ENCODE results near the gene NDUFB6. TPM values are rescaled to one million over a fixed set of nuclear protein-coding genes. Genes with fewer than 3 reads are reported as not detected.
"Not testable (repeated sequence)": the region's sequence is repeated elsewhere in the genome, so short reads cannot be mapped to it uniquely, and the experiment has no call there.

The NDUFB6 gene
- 180 TPM for total RNA-seq
- long read RNA-seq, transcript NDUFB6-201 (3 exons, 666 nt) = minor isoform, 7 of 290 reads
- long read RNA-seq, transcript NDUFB6-203 (4 exons, 1,366 nt) = major isoform, 271 of 290 reads
- long read RNA-seq, partial matches to known transcripts = 4 of 290 reads
- long read RNA-seq, other reads (novel, unspliced or antisense) = 8 of 290 reads

- ATAC-seq (peak; percentile 99), DNase-seq (peak; percentile 95)
- intact Hi-C loops (cut with micrococcal nuclease) = loop anchor here (2.0 kb wide), 1 partner anchor 20 kb away; the partner anchor contains the start of genes SMIM27 and TOPORS
These were observed at the start of gene NDUFB6 for GRCh38 chr9:32572900-32573523. TSS of gene NDUFB6 (minus strand) at chr9:32573159. CDS start at chr9:32573060, 99 bp downstream.

DNA sequence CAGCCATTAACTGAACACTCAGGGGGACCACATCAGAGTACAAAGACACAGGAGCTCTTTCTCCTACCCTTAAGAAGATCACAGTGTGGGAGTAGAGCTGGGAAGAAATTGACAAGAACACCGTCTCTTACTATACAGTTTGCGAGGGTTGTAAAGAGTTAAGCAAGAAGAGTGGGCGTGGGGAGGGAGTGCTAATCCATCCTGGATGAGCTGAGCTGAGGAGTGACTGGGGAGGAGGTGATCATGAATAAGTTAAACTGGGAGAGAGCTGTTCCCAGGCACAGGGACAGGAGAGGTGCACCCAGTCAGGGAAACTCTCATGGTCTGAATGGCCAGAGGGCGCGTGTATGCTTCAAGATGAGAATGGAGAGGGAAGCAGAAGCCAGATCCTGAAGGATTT, 45.3 kb upstream of the NDUFB6 start:
- intact Hi-C loops (cut with micrococcal nuclease) = no loop called here
- DNase-seq = no peak
- no peak for ATAC-seq

GRCh38 chr9:32606811-32607210, 33.9 kb upstream of the NDUFB6 start:
- intact Hi-C loops (cut with micrococcal nuclease) = no loop called here
- no peak for DNase-seq
- no peak for ATAC-seq

GRCh38 chr9:32603914-32604852, 31.2 kb upstream of the NDUFB6 start:
- no peak for DNase-seq
- intact Hi-C loops (cut with micrococcal nuclease) = no loop called here
- ATAC-seq = no peak

GRCh38 chr9:32599021-32599420, 26.1 kb upstream of the NDUFB6 start:
- ATAC-seq; intact Hi-C loops (cut with micrococcal nuclease); DNase-seq: not testable (repeated sequence)

DNA sequence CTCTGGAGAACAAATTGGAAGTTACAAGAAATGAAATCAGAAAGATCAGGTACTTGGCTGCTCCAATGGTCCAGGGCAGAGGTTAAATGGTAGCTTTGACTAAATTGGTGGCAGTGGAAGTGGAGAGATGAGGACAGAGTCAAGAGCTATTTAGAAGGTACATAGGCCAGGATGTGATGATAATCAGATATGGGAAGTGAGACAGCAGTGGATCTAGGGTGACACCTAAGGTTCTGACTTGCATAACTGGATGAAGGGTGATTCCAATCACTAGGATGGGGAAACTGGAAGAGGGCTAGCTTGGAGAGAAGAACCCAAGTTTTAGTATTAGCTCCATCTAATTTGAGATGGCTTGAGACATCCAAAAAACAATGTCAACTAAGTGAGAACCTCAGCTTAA, 24.0 kb upstream of the NDUFB6 start:
- DNase-seq = no peak
- no peak for ATAC-seq
- intact Hi-C loops (cut with micrococcal nuclease) = no loop called here

DNA sequence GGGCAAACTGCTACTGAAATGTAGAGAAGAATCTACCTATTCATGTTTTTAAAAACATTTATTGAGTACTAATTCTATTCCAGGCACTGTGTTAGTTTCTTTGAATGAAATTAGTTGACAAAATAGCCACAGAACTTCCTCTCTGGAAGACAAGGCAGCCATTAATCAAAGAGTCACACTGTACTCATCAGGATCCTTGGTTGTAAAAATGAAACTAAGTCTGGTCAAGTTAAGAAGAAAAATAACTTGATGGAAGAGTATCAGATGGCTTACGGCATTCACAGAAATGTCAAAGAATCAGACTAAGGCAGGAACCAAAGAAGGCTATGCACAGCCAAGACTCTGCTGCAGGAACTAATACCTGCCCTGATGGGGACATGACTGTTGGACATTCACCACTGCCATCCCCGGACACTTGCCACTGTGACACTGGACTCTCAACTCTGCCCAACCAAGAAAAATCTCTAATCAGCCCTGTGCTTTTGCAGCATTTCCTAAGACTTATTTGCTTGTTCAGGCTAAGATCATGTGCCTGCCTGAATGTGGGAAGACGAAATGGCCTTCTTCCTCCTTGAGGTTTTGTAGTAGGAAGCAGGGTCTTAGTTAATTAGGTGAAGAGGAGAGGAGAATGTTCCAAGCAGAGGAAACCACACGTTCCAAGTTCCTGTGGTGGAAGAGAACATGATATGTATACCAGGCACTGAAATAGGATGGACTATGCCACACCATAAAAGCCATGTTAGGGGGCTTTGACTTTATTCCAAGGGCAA, 23.3 kb upstream of the NDUFB6 start:
- no peak for ATAC-seq
- intact Hi-C loops (cut with micrococcal nuclease) = no loop called here
- DNase-seq = no peak

GRCh38 chr9:32590898-32591297, 17.9 kb upstream of the NDUFB6 start:
- DNase-seq (no peak), ATAC-seq (no peak)
- intact Hi-C loops (cut with micrococcal nuclease) = no loop called here

DNA sequence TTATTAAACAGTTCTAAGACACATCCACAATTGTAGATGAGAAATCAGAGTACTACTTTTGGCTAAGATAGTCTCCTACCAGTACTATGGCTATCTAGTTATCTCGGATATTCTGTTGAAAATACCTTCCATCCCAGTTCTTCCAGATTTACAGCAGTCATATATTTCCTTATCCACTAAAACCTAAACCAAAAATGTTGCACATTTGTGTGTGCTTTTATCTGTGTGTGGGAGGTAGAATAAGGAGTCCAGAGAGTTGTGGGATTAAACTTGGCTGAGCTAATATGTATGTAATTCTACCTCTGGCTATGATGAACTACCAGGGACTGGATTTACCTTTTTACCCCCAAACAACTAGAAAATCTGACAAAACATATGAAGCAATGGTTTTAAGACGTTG, 17.5 kb upstream of the NDUFB6 start:
- DNase-seq = no peak
- intact Hi-C loops (cut with micrococcal nuclease) = no loop called here
- ATAC-seq = no peak

GRCh38 chr9:32589083-32589723, 16.2 kb upstream of the NDUFB6 start:
- DNase-seq (no peak), ATAC-seq (peak; percentile 52)
- intact Hi-C loops (cut with micrococcal nuclease) = loop anchor here (5.0 kb wide), 1 partner anchor 378 kb away; no protein-coding TSS in a partner anchor

DNA sequence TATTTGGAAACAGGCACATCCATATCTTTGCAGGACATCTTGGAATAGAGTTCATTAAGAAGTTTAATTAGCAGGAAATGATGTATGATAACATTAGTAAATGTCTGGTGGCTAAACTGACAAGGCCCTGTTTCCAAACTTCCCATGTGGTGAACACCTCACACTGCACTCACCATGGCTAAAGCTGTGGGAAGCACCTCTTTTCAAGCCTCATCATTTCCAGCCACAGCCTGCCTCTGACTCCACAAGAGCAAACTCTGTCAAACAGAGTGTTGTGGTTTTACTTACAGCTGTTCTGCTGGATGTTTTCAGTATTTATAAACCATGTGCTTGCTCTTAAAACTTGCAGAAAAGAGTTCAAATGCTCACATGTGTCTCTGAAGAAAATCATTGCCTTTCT, 14.9 kb upstream of the NDUFB6 start:
- no peak for ATAC-seq
- no peak for DNase-seq
- intact Hi-C loops (cut with micrococcal nuclease) = loop anchor here (5.0 kb wide), 1 partner anchor 379 kb away; no protein-coding TSS in a partner anchor

DNA sequence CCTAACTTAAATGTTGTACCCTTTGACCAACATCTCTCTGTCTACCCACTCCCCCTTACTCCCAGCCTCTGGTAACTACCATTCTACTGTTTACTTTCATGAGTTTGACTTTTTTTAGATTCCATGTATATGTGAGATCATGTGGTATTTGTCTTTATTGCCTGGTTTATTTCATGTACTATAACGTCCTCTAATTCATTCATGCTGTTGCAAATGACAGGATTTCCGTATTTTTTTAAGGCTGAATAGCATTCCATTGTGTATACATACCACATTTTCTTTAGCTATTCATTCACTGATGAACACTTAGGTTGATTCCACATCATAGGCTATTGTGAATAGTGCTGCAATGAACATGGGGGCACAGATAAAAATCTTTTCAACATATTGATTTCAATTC, 11.8 kb upstream of the NDUFB6 start:
- no peak for DNase-seq
- no peak for ATAC-seq
- intact Hi-C loops (cut with micrococcal nuclease) = loop anchor here (5.0 kb wide), 2 partner anchors 207 to 383 kb away; no protein-coding TSS in a partner anchor

- DNase-seq = no peak
These were observed 8.7 kb upstream of the NDUFB6 start for GRCh38 chr9:32581512-32582143.

GRCh38 chr9:32580631-32581300, 7.8 kb upstream of the NDUFB6 start:
- ATAC-seq (no peak), DNase-seq (no peak)
- intact Hi-C loops (cut with micrococcal nuclease) = loop anchor here (5.0 kb wide), 1 partner anchor 203 kb away; no protein-coding TSS in a partner anchor

More at GRCh38 chr9:32581512-32582143, 8.7 kb upstream of the NDUFB6 start:
- intact Hi-C loops (cut with micrococcal nuclease) = loop anchor here (5.0 kb wide), 1 partner anchor 204 kb away; no protein-coding TSS in a partner anchor
- no peak for ATAC-seq

DNA sequence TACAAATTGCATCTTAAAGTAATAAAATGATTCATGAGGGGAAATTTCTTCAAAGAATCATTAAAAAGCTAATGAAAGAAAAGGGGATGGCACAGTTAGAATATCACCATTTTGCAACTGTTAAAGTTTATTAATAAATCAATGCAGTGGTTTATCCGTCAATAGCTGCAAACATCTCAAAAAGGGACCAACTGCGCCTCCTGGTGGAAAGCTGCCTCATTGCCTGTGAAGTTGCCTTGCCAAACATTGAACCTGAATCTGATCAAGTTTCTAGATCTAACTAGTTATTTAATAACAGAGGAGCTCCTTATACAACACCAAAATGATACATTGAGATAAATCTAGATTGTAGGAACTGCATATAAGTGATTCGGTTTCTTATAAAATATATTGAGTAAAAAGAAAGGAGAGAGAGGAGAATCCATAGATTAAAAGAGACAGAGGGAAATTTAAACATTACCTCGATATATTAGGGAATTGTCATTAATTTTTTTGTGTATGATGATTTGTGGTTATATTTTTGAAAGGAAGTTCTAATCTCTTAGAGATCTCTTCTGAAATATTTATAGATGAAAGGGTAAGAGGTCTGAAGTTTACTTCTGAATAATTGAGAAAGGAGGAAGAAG, 6.9 kb upstream of the NDUFB6 start:
- no peak for ATAC-seq

DNA sequence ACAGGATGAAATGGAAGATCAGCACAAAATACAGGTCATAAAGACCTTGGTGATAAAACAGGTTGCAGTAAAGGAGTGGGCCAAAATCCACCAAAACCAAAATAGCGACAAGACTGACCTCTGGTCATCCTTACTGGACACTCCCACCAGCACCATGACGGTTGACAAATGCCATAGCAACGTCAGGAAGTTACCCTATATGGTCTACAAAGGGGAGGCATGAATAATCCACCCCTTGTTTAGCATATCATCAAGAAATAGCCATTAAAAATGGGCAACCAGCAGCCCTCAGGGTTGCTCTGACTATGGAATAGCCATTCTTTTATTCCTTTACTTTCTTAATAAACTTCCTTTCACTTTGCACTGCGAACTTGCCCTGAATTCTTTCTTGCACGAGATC, 6.0 kb upstream of the NDUFB6 start:
- DNase-seq = no peak
- intact Hi-C loops (cut with micrococcal nuclease) = no loop called here
- ATAC-seq = no peak

More for the DNA sequence above, 6.9 kb upstream of the NDUFB6 start:
- peak; percentile 78 for DNase-seq
- intact Hi-C loops (cut with micrococcal nuclease) = loop anchor here (5.0 kb wide), 1 partner anchor 203 kb away; no protein-coding TSS in a partner anchor

GRCh38 chr9:32577316-32577715, 4.4 kb upstream of the NDUFB6 start:
- no peak for ATAC-seq
- intact Hi-C loops (cut with micrococcal nuclease) = no loop called here
- DNase-seq = no peak

All from left ventricle myocardium superior (tissue), 1 donor.